ENCODE measurements around the gene CLN6.
"Not testable (repeated sequence)": the region's sequence is repeated elsewhere in the genome, so short reads cannot be mapped to it uniquely, and the experiment has no call there.

Gene CLN6

DNA sequence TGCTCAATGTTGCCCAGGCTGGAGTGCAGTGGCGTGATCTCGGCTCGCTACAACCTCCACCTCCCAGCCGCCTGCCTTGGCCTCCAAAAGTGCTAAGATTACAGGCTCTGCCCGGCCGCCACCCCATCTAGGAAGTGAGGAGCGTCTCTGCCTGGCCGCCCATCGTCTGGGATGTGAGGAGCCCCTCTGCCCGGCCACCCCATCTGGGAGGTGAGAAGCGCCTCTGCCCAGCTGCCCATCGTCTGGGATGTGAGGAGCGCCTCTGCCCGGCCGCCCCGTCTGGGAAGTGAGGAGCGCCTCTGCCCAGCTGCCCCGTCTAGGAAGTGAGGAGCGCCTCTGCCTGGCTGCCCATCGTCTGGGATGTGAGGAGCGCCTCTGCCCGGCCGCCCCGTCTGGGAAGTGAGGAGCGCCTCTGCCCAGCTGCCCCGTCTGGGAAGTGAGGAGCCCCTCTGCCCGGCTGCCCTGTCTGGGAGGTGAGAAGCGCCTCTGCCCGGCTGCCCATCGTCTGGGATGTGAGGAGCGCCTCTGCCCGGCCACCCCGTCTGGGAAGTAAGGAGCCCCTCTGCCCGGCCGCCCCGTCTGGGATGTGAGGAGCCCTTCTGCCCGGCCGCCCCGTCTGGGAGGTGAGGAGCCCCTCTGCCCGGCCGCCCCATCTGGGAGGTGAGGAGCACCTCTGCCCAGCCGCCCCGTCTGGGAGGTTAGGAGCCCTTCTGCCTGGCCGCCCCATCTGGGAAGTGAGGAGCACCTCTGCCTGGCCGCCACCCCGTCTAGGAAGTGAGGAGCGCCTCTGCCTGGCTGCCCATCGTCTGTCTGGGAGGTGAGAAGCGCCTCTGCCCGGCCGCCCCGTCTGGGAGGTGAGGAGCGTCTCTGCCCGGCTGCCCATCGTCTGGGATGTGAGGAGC lies 7.7 kb downstream of the CLN6 start:
- DNase-seq = not testable (repeated sequence)

GRCh38 chr15:68220967-68221366 lies 8.6 kb downstream of the CLN6 start:
- DNase-seq = no peak

DNA sequence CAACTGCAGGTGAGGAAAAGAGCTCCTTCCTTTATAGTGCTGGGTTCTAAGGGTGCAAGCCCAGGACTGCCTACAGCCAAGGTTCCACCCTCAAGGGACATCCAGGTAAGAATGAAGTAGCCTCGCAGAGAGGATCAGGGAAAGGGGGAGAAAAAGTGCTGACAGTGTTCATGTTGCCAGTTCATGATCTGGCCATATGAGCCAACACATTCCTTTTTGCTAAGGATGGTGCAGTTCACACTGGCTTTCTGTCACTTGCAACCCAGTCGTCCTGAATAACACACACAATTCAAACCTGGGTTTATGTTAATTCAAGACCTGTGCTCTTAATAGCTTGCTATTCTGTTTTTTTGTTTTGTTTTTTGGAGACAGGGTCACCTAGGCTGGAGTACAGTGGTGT lies 9.0 kb downstream of the CLN6 start:
- DNase-seq = no peak

- no peak for DNase-seq
Observed at GRCh38 chr15:68218847-68219798, 10.4 kb downstream of the CLN6 start.

DNA sequence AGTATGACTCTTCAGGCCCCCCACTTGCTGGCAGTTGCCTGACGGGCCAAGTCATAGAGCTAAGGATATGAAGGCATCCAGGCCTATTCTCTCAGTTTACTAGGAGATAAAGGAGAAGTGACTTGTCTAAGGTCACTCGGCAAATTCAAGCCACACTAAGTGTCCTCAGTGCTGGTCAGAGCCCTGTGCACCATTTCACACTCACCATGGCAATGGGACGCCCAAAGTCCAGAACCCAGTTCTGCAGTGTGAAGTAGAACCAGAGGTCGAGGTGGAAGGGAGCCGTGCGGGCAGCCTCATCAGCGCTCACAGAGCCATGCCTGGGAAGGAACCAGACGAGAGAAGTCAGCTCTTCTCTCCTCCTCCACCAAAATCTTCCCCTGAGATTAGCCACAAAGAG lies 11.2 kb downstream of the CLN6 start:
- no peak for DNase-seq

DNA sequence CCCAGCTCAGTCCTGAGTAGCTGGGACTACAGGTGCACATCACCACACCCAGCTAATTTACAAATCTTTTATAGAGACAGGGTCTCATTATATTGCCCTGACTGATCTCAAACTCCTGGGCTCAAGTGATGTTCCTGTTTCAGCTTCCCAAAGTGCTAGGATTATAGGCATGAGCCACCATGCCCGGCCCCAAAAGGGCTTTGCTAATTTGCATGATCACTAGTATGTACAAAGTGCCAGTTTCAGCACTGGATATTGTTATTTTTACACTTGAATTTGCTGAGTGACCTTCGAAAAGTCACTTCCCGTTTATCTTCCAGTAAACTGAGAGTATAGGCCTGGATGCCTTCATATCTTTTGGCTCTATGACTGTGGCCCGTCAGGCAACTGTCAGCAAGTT lies 12.2 kb downstream of the CLN6 start:
- DNase-seq = no peak

DNA sequence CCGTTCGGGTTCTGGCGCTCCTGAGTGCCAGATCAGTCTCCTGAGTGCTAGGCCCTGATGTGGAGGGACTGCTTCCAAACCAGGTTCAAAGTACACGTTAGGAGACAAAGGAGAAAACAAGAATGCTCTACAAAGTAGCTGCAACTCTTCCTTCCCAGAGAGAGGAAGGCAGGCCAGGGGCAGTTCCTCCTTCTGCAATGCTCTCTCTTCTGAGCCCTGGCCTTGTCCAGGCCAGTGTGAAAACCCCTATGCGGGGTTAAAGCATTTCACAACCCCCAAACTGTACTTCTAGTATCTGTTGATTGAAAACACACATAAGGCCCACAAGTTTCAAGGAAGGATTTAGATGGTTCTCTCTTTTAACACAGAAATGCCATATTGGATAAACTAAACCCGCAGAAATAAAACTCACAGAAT lies 14.7 kb downstream of the CLN6 start:
- DNase-seq = no peak

GRCh38 chr15:68213991-68214837 lies 15.3 kb downstream of the CLN6 start:
- no peak for DNase-seq

GRCh38 chr15:68213491-68213845 lies 16.1 kb downstream of the CLN6 start:
- DNase-seq = not testable (repeated sequence)

DNA sequence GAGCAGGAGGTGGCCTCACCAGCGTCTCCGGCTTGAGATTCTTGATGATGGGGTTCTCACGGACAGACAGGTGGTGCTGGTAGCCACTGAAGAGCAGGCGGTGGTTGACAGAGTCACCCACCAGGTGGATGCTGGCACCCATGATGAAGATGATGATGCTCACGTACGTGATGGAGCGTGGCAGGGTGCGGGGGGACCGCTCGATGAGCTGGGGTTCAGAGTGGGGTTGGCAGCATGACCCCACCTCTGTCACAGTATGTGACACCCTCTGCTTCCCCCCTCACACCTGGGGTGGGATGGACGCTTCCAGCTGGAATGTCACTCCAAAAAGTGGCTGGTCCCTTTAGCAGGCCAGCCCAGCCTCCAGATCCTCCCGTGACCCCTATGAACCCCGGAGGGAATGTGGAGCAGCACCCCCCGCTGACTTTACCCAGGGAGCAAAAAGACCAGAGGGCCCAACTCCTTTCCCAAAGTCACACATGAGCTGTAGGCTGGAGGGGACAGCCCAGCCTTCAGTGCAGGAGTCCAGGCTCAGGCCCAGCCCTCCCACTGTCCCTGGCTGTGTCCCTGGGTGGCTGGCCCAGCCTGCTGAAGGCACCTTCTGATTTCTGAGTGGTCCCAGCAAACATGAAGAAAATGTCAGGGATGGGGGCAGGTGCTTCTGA lies 17.7 kb downstream of the CLN6 start:
- no peak for DNase-seq

DNA sequence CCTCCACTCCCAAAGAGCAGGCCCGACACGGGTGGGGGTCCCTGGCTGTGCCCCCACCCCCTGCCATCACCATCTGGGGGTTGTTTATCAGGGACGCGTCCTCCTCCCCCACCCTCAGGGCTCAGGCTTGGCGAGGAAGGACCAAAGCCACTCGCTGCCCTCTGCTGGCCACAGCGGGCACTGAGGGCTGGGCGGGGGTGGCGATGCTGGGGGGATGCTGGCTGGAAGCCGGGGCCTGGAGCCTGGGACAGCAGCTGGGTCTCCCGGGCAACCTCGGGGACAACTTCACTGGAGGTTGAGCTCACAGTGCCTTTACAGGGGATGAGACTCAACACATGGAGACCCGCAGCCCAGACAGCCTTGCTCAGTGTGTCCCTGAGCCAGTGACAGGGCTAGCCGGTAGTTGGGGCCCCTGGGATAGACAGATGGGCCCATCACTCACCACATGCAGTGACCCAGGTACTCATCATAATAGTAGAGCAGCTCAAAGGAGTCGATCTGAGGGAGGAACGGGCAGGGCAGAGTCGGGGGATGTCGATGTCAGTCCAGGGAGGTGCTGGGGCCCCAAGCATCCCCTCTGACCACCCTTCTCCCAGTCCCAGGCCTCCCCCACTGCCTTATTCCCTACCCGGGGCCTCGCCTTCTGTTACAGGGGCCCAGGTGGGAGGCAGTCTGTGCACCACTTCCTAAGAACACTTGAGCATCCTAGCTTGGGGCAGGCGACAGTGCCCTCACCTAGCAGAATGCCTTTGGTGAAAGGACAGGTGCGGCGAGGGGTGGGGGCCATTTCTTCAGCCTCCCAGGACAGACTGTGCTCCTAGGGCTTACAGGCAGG lies 18.5 kb downstream of the CLN6 start:
- peak; percentile 54 to 65 for DNase-seq

GRCh38 chr15:68210409-68210756 lies 19.1 kb downstream of the CLN6 start:
- DNase-seq = no peak

GRCh38 chr15:68209735-68210408 lies 19.7 kb downstream of the CLN6 start:
- DNase-seq = peak in 1 of 2 donors; percentile 37

GRCh38 chr15:68209272-68209671 lies 20.3 kb downstream of the CLN6 start:
- no peak for DNase-seq

GRCh38 chr15:68208636-68209240 lies 20.8 kb downstream of the CLN6 start:
- DNase-seq = no peak

DNA sequence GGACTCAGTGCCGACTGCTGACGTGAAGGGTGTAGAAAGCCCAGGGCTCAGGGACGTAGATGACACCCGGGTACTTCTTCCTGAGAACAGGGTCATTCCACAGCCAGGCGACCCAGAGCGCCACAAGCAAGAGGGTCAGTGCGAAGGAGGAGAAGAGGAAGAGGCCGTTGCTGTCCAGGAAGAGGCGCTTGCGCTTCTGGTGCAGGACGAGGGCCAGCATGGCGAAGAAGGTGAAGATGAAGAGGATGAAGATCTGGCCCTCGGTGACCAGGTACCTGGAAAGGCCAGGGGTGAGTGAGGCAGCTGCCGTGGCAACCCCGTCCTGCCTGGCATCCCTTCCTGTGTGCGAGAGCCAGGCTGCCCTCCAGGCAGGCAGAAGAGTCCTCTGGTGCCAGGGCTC lies 21.4 kb downstream of the CLN6 start:
- no peak for DNase-seq

GRCh38 chr15:68207176-68207935 lies 22.2 kb downstream of the CLN6 start:
- DNase-seq = no peak

DNA sequence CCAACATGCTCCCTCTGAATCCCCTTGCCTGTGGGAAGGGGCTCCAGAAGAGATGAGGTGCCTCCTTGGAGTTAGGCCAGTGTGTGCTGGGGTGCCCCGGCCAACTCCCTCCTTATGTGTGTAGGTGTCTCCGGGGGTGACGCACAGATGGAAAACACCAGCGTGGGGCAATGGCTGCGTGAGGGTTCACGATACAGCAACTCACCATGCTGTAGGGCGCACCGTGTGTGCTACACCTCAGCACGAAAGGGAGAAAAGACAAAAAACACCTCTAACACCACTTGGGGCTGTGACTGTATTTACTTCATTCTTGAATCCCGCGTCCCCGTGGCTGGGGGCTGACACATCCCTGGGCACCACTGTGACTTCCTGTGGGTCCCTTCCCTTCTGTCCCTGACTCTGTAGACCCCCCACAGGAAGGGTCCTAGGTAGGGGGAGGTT lies 22.8 kb downstream of the CLN6 start:
- no peak for DNase-seq

- DNase-seq = no peak
Observed at GRCh38 chr15:68205954-68206539, 23.5 kb downstream of the CLN6 start.
